HCT116 (cell line): ENCODE data around the gene UNC5C. TPM values are rescaled to one million over a fixed set of nuclear protein-coding genes. Genes with fewer than 3 reads are reported as not detected.

Source experiments
- ATAC-seq: fragments of 200-7000 bp; cut with Tn5 transposase; 2 replicates; pipeline ENCODE4 v1.9.1; 2020; ENCODE audit warnings: mild to moderate bottlenecking, moderate library complexity
- BruUV-seq: library from RNA; stranded (reverse); fragments of 400-500 nt; replicated peaks from 2 replicates; lab custom pipeline; 2021; lab: Mats Ljungman, UMichigan
- CTCF ChIA-PET: fragments of 300-600 bp; sonication (Branson Sonifier 250); formaldehyde crosslinking; loops from one replicate; lab custom pipeline; 2021; ENCODE audit warnings: antibody characterized with exemption; lab: Charles Lee
- POLR2A ChIA-PET: fragments of 300-600, 350-600 bp; sonication (Branson Sonifier 250); formaldehyde crosslinking; loops from one replicate; lab custom pipeline; 2021; ENCODE audit warnings: antibody characterized with exemption; lab: Charles Lee
- RAD21 ChIA-PET, 2 experiments: fragments of 300-600 bp; sonication (Branson Sonifier 250); formaldehyde crosslinking; loops; one replicate each; lab custom pipeline; 2023; ENCODE audit warnings: low total read pairs in 2 of 2; ENCODE audit not compliant: uncharacterized antibody in 2 of 2, unreplicated experiment in 2 of 2, low non-redundant PET in 1 of 2; lab: Charles Lee
- DNase-seq: peaks from one replicate; pipeline ENCODE4 v3.0.0-alpha.2; 2010; ENCODE audit warnings: low read depth, low spot score
- H2AFZ ChIP-seq: fragments of 200-600 bp; shearing (Covaris generic), sonication (generic); 2 replicates; pipeline ENCODE4 v1.6.1; 2017; ENCODE audit warnings: low read depth, mixed run types, mixed read lengths, antibody characterized with exemption, low read length; ENCODE audit not compliant: poor library complexity, severe bottlenecking
- H3K27ac ChIP-seq: 2 replicates; pipeline ENCODE4 v1.5.1; 2012; ENCODE audit warnings: low read depth, low read length
- H3K27me3 ChIP-seq: fragments of 200-600 bp; sonication (generic); 2 replicates; pipeline ENCODE4 v1.6.1; 2016; ENCODE audit warnings: mixed run types, low read length, mixed read lengths; ENCODE audit not compliant: insufficient read depth
- H3K36me3 ChIP-seq, 2 experiments: fragments of 200-500 bp in 1 of 2; fragments of 200-600 bp in 1 of 2; sonication (Bioruptor generic) in 1 of 2; sonication (generic) in 1 of 2; 2 replicates each; pipeline versions ENCODE4 v1.5.1 to v1.6.1; 2014 to 2016; ENCODE audit warnings: low read length in 2 of 2, inconsistent platforms in 1 of 2, mixed read lengths in 1 of 2, mixed run types in 1 of 2; ENCODE audit not compliant: insufficient read depth in 2 of 2, control insufficient read depth in 1 of 2
- H3K4me1 ChIP-seq, 2 experiments: fragments of 200-600 bp in 1 of 2; sonication (generic) in 1 of 2; 2 replicates each; pipeline versions ENCODE4 v1.5.1 to v1.6.1; 2012 to 2017; ENCODE audit warnings: low read length in 2 of 2, inconsistent platforms in 1 of 2, mild to moderate bottlenecking in 1 of 2, mixed read lengths in 1 of 2, mixed run types in 1 of 2, moderate library complexity in 1 of 2; ENCODE audit not compliant: insufficient read depth in 2 of 2, control insufficient read depth in 1 of 2
- H3K4me2 ChIP-seq: fragments of 200-600 bp; sonication (generic); 2 replicates; pipeline ENCODE4 v1.6.1; 2017; ENCODE audit warnings: mixed run types, low read length, mixed read lengths
- H3K4me3 ChIP-seq, 2 experiments: fragments of 200-600 bp in 1 of 2; sonication (generic) in 1 of 2; replicated peaks in 1 of 2; 2 replicates each; pipeline ENCODE4 v1.5.1; 2011 to 2016; ENCODE audit warnings: low read length in 2 of 2, control low read depth in 1 of 2, low read depth in 1 of 2, mild to moderate bottlenecking in 1 of 2, mixed read lengths in 1 of 2, mixed run types in 1 of 2
- H3K79me2 ChIP-seq: fragments of 200-600 bp; sonication (generic); 2 replicates; pipeline ENCODE4 v1.6.1; 2017; ENCODE audit warnings: mild to moderate bottlenecking, mixed run types, low read length, moderate library complexity, mixed read lengths; ENCODE audit not compliant: insufficient read depth
- H3K9ac ChIP-seq: fragments of 200-600 bp; sonication (generic); 2 replicates; pipeline ENCODE4 v1.6.1; 2016; ENCODE audit warnings: low read length, mixed read lengths
- H3K9me2 ChIP-seq: fragments of 200-600 bp; sonication (generic), shearing (Covaris generic); 2 replicates; pipeline ENCODE4 v1.6.1; 2017; ENCODE audit warnings: mixed run types, mild to moderate bottlenecking, moderate library complexity; ENCODE audit not compliant: insufficient read depth
- H3K9me3 ChIP-seq, 2 experiments: fragments of 200-500 bp in 1 of 2; fragments of 200-600 bp in 1 of 2; sonication (Bioruptor generic) in 1 of 2; sonication (generic) in 1 of 2; 2 replicates each; pipeline ENCODE4 v1.6.1; 2014 to 2017; ENCODE audit warnings: low read length in 2 of 2, mixed read lengths in 2 of 2, inconsistent platforms in 1 of 2, low read depth in 1 of 2, mild to moderate bottlenecking in 1 of 2, mixed run types in 1 of 2, moderate library complexity in 1 of 2; ENCODE audit not compliant: control insufficient read depth in 1 of 2, insufficient read depth in 1 of 2
- H4K20me1 ChIP-seq: fragments of 200-600 bp; sonication (generic), shearing (Covaris generic); 2 replicates; pipeline ENCODE4 v1.6.1; 2017; ENCODE audit warnings: mixed run types, mild to moderate bottlenecking, moderate library complexity; ENCODE audit not compliant: insufficient read depth
- ATF3 ChIP-seq: IDR thresholded peaks from 2 replicates; pipeline ENCODE4 v1.6.1; 2012
- CTCF ChIP-seq, 3 experiments: fragments of 200-600 bp in 1 of 3; sonication (generic) in 1 of 3; IDR thresholded peaks in 2 of 3; conservative IDR thresholded peaks in 1 of 3; 2 replicates each; pipeline ENCODE4 v1.5.1; 2012 to 2017; ENCODE audit warnings: low read depth in 2 of 3, low read length in 2 of 3, antibody characterized with exemption in 1 of 3, borderline replicate concordance in 1 of 3, control low read depth in 1 of 3, mild to moderate bottlenecking in 1 of 3, mixed read lengths in 1 of 3, mixed run types in 1 of 3, moderate library complexity in 1 of 3; ENCODE audit not compliant: insufficient read depth in 1 of 3
- ELF1 ChIP-seq: IDR thresholded peaks from 2 replicates; pipeline ENCODE4 v1.6.1; 2012; ENCODE audit warnings: low read depth, borderline replicate concordance
- FOSL1 ChIP-seq: IDR thresholded peaks from 2 replicates; pipeline ENCODE4 v1.6.1; 2012; ENCODE audit warnings: low read depth
- MAX ChIP-seq: IDR thresholded peaks from 2 replicates; pipeline ENCODE4 v1.6.1; 2012
- SP1 ChIP-seq: IDR thresholded peaks from 2 replicates; pipeline ENCODE4 v1.6.1; 2012; ENCODE audit warnings: low read depth
- ZFX ChIP-seq: fragments of 450-650 bp; IDR thresholded peaks from 2 replicates; pipeline ENCODE4 v1.6.1; 2017
- intact Hi-C: fragments of 100-400 bp; cut with micrococcal nuclease; formaldehyde crosslinking; loops from 2 replicates; pipeline ENCODE4 v1.10.0; 2022
- total RNA-seq: library from RNA; stranded (reverse); gene quantifications from one replicate; pipeline ENCODE4 v1.2.1, GENCODE V29; 2021; ENCODE audit not compliant: unreplicated experiment

UNC5C gene
- total RNA-seq, 1 experiment from 2014 or later = not detected

GRCh38 chr4:95386410-95386809 lies 162.4 kb downstream of the UNC5C start:
- POLR2A ChIA-PET = no interaction called here
- Histone ChIP-seq H3K79me2 (no peaks in the 10 kb centered on the region), H3K27me3 (no peaks in the 10 kb centered on the region), H3K27ac (no peak overlapping the region), H3K4me1 (no peaks in the 10 kb centered on the region), H3K9me2 (no peaks in the 10 kb centered on the region), H3K36me3 (no peaks in the 10 kb centered on the region)
- CTCF ChIA-PET = no interaction called here
- ATAC-seq = no peak
- no TSS peak for BruUV-seq
- intact Hi-C loops = no loop called here
- no peak for TF ChIP-seq ZFX
- TF ChIP-seq FOSL1 = no peak
- no peak for TF ChIP-seq ATF3
- no peak for TF ChIP-seq MAX
- no peak for TF ChIP-seq CTCF (IDR thresholded peaks at IDR 0.05 in 2 of 3, conservative IDR thresholded peaks at IDR 0.05 in 1 of 3; ENCODE audit: borderline replicate concordance in 1 of 3, insufficient read depth in 1 of 3, low read depth in 2 of 3, low read length in 2 of 3)
- no peak for TF ChIP-seq SP1
- no peak for TF ChIP-seq ELF1
- TF ChIP-seq, all 23 proteins: peak for 0
- DNase-seq = no peak
- Histone ChIP-seq H2AFZ (no peak overlapping the region), H3K9me3 (no peaks in the 10 kb centered on the region), H3K4me3 (no peak overlapping the region), H4K20me1 (no peaks in the 10 kb centered on the region), H3K4me2 (no peak overlapping the region), H3K9ac (no peak overlapping the region)
- RAD21 ChIA-PET = no interaction called here
